ENCODE data around the gene SLC35F3.

- TF ChIP-seq CTCF (conservative IDR thresholded peaks at IDR 0.05; ENCODE audit: low read length): no peak
- TF ChIP-seq EZH2phosphoT487 (IDR thresholded peaks at IDR 0.05; ENCODE audit: borderline replicate concordance, low read depth, low read length): no peak
Observed at GRCh38 chr1:233867028-233867427, 37.4 kb upstream of the SLC35F3 start.
